ENCODE measurements around the gene NECAP2.

- TF ChIP-seq, protein P1, sequence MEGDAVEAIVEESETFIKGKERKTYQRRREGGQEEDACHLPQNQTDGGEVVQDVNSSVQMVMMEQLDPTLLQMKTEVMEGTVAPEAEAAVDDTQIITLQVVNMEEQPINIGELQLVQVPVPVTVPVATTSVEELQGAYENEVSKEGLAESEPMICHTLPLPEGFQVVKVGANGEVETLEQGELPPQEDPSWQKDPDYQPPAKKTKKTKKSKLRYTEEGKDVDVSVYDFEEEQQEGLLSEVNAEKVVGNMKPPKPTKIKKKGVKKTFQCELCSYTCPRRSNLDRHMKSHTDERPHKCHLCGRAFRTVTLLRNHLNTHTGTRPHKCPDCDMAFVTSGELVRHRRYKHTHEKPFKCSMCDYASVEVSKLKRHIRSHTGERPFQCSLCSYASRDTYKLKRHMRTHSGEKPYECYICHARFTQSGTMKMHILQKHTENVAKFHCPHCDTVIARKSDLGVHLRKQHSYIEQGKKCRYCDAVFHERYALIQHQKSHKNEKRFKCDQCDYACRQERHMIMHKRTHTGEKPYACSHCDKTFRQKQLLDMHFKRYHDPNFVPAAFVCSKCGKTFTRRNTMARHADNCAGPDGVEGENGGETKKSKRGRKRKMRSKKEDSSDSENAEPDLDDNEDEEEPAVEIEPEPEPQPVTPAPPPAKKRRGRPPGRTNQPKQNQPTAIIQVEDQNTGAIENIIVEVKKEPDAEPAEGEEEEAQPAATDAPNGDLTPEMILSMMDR (IDR thresholded peaks at IDR 0.05), result no peak
- no peak for TF ChIP-seq EP300 (IDR thresholded peaks at IDR 0.05)
Measured at GRCh38 chr1:16434501-16434900, 6.0 kb upstream of the NECAP2 start.

Data from ovary (tissue), 3 donors.